ENCODE results near the gene CRELD2.

- peak; percentile 59; the same call in 1 of the 2 replicates for TF ChIP-seq POLR2AphosphoS5 (IDR thresholded peaks at IDR 0.05; ENCODE audit: borderline replicate concordance, low read depth, low read length)
- TF ChIP-seq EZH2 (IDR thresholded peaks at IDR 0.05), result no peak
- TF ChIP-seq FOXP2 (optimal IDR thresholded peaks at IDR 0.05; ENCODE audit: control extremely low read depth, extremely low read length, insufficient read depth), result peak; percentile 65
Measured at GRCh38 chr22:49970528-49971231, 52.2 kb downstream of the CRELD2 start.

All from SK-N-MC (cell line).